Muscle layer of colon (tissue), 2 donors: ENCODE results near the gene PHF12.
"Not testable (repeated sequence)": the region's sequence is repeated elsewhere in the genome, so short reads cannot be mapped to it uniquely, and the experiment has no call there.

Experiments used
- H3K27ac ChIP-seq: one replicate; pipeline ENCODE4 v1.7.0; 2013; ENCODE audit warnings: low read depth, mild to moderate bottlenecking, low read length, moderate library complexity
- H3K27me3 ChIP-seq, 2 donors: one replicate each; pipeline ENCODE4 v1.7.0; 2013; ENCODE audit warnings: low read length in 2 of 2, mild to moderate bottlenecking in 2 of 2; ENCODE audit not compliant: insufficient read depth in 2 of 2, control insufficient read depth in 1 of 2
- H3K36me3 ChIP-seq: one replicate; pipeline ENCODE4 v1.7.0; 2013; ENCODE audit warnings: mild to moderate bottlenecking, low read length; ENCODE audit not compliant: insufficient read depth
- H3K4me1 ChIP-seq: one replicate; pipeline ENCODE4 v1.7.0; 2013; ENCODE audit warnings: mild to moderate bottlenecking, low read length; ENCODE audit not compliant: insufficient read depth
- H3K4me3 ChIP-seq, 2 donors: one replicate each; pipeline ENCODE4 v1.7.0; 2013; ENCODE audit warnings: low read length in 2 of 2, low read depth in 1 of 2, mild to moderate bottlenecking in 1 of 2, moderate library complexity in 1 of 2
- H3K9ac ChIP-seq: one replicate; pipeline ENCODE4 v1.7.0; 2013; ENCODE audit warnings: low read length
- H3K9me3 ChIP-seq: one replicate; pipeline ENCODE4 v1.7.0; 2013; ENCODE audit warnings: mild to moderate bottlenecking, low read length
- donor health status: abdominal sarcoma.
- donor health status: Adenocarcinoma of cecum.

The PHF12 gene

GRCh38 chr17:28906706-28907438 is 44.4 kb downstream of the PHF12 start:
- Histone ChIP-seq H3K4me3 (no peak overlapping the region), H3K9ac (no peak overlapping the region), H3K27ac (peak overlapping the region; percentile 46), H3K4me1 (peaks cover 36% of the 10 kb centered on the region), H3K36me3 (peaks cover 50% of the 10 kb centered on the region), H3K27me3 (no peaks in the 10 kb centered on the region), H3K9me3 (no peaks in the 10 kb centered on the region)

GRCh38 chr17:28906276-28906675 is 45.0 kb downstream of the PHF12 start:
- Histone ChIP-seq H3K4me1 (peaks cover 39% of the 10 kb centered on the region), H3K4me3 (no peak overlapping the region), H3K27ac (no peak overlapping the region), H3K9ac (no peak overlapping the region), H3K36me3 (peaks cover 44% of the 10 kb centered on the region), H3K9me3 (no peaks in the 10 kb centered on the region), H3K27me3 (no peaks in the 10 kb centered on the region)

- Histone ChIP-seq H3K27me3 (no peaks in the 10 kb centered on the region), H3K9ac (no peak overlapping the region), H3K4me1 (peaks cover 39% of the 10 kb centered on the region), H3K36me3 (peaks cover 29% of the 10 kb centered on the region), H3K9me3 (no peaks in the 10 kb centered on the region), H3K27ac (no peak overlapping the region), H3K4me3 (no peak overlapping the region)
These were observed 46.5 kb downstream of the PHF12 start for GRCh38 chr17:28904800-28905199.

GRCh38 chr17:28903546-28903841 is 47.8 kb downstream of the PHF12 start:
- Histone ChIP-seq H3K36me3 (peaks cover 18% of the 10 kb centered on the region), H3K4me1 (peaks cover 30% of the 10 kb centered on the region)
- H3K27ac ChIP-seq, H3K4me3 ChIP-seq, H3K9ac ChIP-seq, H3K27me3 ChIP-seq, H3K9me3 ChIP-seq: not testable (repeated sequence)

GRCh38 chr17:28902819-28903545 is 48.3 kb downstream of the PHF12 start, which contains the start of gene DHRS13:
TSS of gene DHRS13 (minus strand) at chr17:28903079. CDS start at chr17:28902944, 135 bp downstream.
- Histone ChIP-seq H3K9me3 (no peaks in the 10 kb centered on the region), H3K4me1 (peaks cover 30% of the 10 kb centered on the region), H3K4me3 (peak within 1 kb of the TSS; percentile 44 to 58), H3K36me3 (peaks cover 18% of the 10 kb centered on the region), H3K9ac (peak within 1 kb of the TSS; percentile 14), H3K27me3 (no peaks in the 10 kb centered on the region), H3K27ac (peak within 1 kb of the TSS; percentile 57)

GRCh38 chr17:28901866-28902818 is 49.2 kb downstream of the PHF12 start:
- Histone ChIP-seq H3K4me3 (peak overlapping the region; percentile 44 to 58), H3K27ac (peak overlapping the region; percentile 57), H3K4me1 (peaks cover 25% of the 10 kb centered on the region), H3K9ac (peak overlapping the region; percentile 14), H3K36me3 (peaks cover 15% of the 10 kb centered on the region), H3K27me3 (no peaks in the 10 kb centered on the region), H3K9me3 (no peaks in the 10 kb centered on the region)

- no peak overlapping the region for H3K4me3 ChIP-seq
- no peak overlapping the region for H3K9ac ChIP-seq
- peaks cover 5% of the 10 kb centered on the region for H3K36me3 ChIP-seq
- no peaks in the 10 kb centered on the region for H3K27me3 ChIP-seq
- no peak overlapping the region for H3K27ac ChIP-seq
- H3K4me1 ChIP-seq: peaks cover 21% of the 10 kb centered on the region
- no peaks in the 10 kb centered on the region for H3K9me3 ChIP-seq
These were observed 50.2 kb downstream of the PHF12 start for GRCh38 chr17:28900986-28901726.

GRCh38 chr17:28899212-28899815 is 52.0 kb downstream of the PHF12 start:
- H3K4me1 ChIP-seq: peaks cover 26% of the 10 kb centered on the region
- no peaks in the 10 kb centered on the region for H3K9me3 ChIP-seq
- H3K4me3 ChIP-seq: no peak overlapping the region
- no peak overlapping the region for H3K27ac ChIP-seq
- H3K9ac ChIP-seq: no peak overlapping the region
- no peaks in the 10 kb centered on the region for H3K27me3 ChIP-seq
- H3K36me3 ChIP-seq: no peaks in the 10 kb centered on the region

- no peak overlapping the region for H3K9ac ChIP-seq
- H3K36me3 ChIP-seq: no peaks in the 10 kb centered on the region
- no peaks in the 10 kb centered on the region for H3K27me3 ChIP-seq
- peak overlapping the region; percentile 88 for H3K27ac ChIP-seq
- H3K4me1 ChIP-seq: peaks cover 26% of the 10 kb centered on the region
- no peaks in the 10 kb centered on the region for H3K9me3 ChIP-seq
- no peak overlapping the region for H3K4me3 ChIP-seq
These were observed 52.8 kb downstream of the PHF12 start for GRCh38 chr17:28898527-28898955.

- Histone ChIP-seq H3K4me1 (peaks cover 26% of the 10 kb centered on the region), H3K36me3 (no peaks in the 10 kb centered on the region), H3K27me3 (no peaks in the 10 kb centered on the region), H3K27ac (peak overlapping the region; percentile 88), H3K9ac (peak overlapping the region; percentile 97), H3K4me3 (peak overlapping the region; percentile 70 to 86), H3K9me3 (no peaks in the 10 kb centered on the region)
These were observed 53.4 kb downstream of the PHF12 start for GRCh38 chr17:28897769-28898526.
